Ovary (tissue), 9 donors: ENCODE results near the gene GNAI2. TPM values are rescaled to one million over a fixed set of nuclear protein-coding genes. Genes with fewer than 3 reads are reported as not detected.

Experiments used
- DNase-seq, 5 donors: peaks; one replicate each; pipeline ENCODE4 v3.0.0-alpha.2; 2019 to 2020
- H3K27ac ChIP-seq, 2 donors: fragments of 200-600 bp; one replicate each; pipeline versions ENCODE4 v1.5.1 to v1.8.0; 2019 to 2022
- H3K27me3 ChIP-seq: fragments of 200-600 bp; one replicate; pipeline ENCODE4 v1.8.0; 2022
- H3K36me3 ChIP-seq: fragments of 200-600 bp; sonication (generic); one replicate; pipeline ENCODE4 v1.5.1; 2019
- H3K4me1 ChIP-seq: one replicate; pipeline ENCODE4 v1.8.1; 2013; ENCODE audit warnings: mild to moderate bottlenecking, moderate library complexity; ENCODE audit not compliant: insufficient read depth
- H3K4me3 ChIP-seq: fragments of 200-600 bp; sonication (generic); one replicate; pipeline ENCODE4 v1.5.1; 2017
- H3K9me3 ChIP-seq, 2 donors: fragments of 200-600 bp in 1 of 2; sonication (generic) in 1 of 2; one replicate each; pipeline versions ENCODE4 v1.5.1 to v1.8.1; 2013 to 2019; ENCODE audit warnings: mild to moderate bottlenecking in 1 of 2, moderate library complexity in 1 of 2
- EP300 ChIP-seq: sonication (generic); formaldehyde crosslinking; IDR thresholded peaks from one replicate; pipeline ENCODE4 v1.6.1; 2017; ENCODE audit warnings: antibody characterized with exemption
- POLR2A ChIP-seq: fragments of 450-650 bp; IDR thresholded peaks from one replicate; pipeline ENCODE4 v1.6.1; 2017; ENCODE audit warnings: antibody characterized with exemption, mild to moderate bottlenecking, moderate library complexity
- WGBS, 3 donors: extraction: QIAGEN DNeasy Blood & Tissue Kit in 1 of 3; methylation state at CpG; one replicate each; pipeline versions ENCODE4 v1.1.5 to v1.1.7; 2013 to 2017; 5-methylcytosine and 5-hydroxymethylcytosine counted together
- intact Hi-C, 4 donors: fragments of 100-400 bp; cut with DNase I; formaldehyde crosslinking; loops; one replicate each; pipeline versions ENCODE4 v1.11.0 to v1.15.1; 2022 to 2023
- polyA plus RNA-seq, 2 donors: library from polyadenylated mRNA; stranded (reverse); fragments of 200-250 nt in 1 of 2; fragments of 350-450 nt in 1 of 2; fragmentation: Illumina TruSeq in 1 of 2; extraction: RNeasy Lipid Tissue Mini Kit (QIAGEN cat#74804) in 1 of 2; gene quantifications; one replicate each; pipeline ENCODE4 v1.2.3, GENCODE V29; 2013 to 2014
- total RNA-seq, 7 donors: library from RNA; depleted of rRNA in 2 of 7; stranded (reverse); fragments of >200 nt in 2 of 7; fragmentation: NEBNext Ultra II Directional in 3 of 7; extraction: Animal tissue kit (Norgen Biotek cat#: 25700) in 3 of 7; gene quantifications; one replicate each; pipeline versions ENCODE4 v1.1.0 to v1.2.4, GENCODE V29; 2016 to 2023
- TF ChIP-seq, protein P1 (sequence below), 3 donors: fragments of 450-650 bp in 2 of 3; fragments of 200-600 bp in 1 of 3; IDR thresholded peaks; one replicate each; pipeline versions ENCODE4 v1.5.1 to v1.8.0; 2016 to 2022; ENCODE audit warnings: antibody characterized with exemption in 3 of 3, mild to moderate bottlenecking in 1 of 3
- donor health status: DM: no; HTN: no; CAD: no; lungs with moderate emphysema.
- donor health status: DM: no; HTN: no; CAD: no.
- donor health status: Bipolar disorder and iron deficiency.
- donor health status: DM: yes; HTN: yes; CAD: no.
- donor health status: DM: no; HTN: no; CAD: no.
- donor health status: DM: yes; HTN: yes; CAD: no.

Gene GNAI2
- total and polyA plus RNA-seq, 9 donors, result 72.3 to 309 (median 212) TPM

DNA sequence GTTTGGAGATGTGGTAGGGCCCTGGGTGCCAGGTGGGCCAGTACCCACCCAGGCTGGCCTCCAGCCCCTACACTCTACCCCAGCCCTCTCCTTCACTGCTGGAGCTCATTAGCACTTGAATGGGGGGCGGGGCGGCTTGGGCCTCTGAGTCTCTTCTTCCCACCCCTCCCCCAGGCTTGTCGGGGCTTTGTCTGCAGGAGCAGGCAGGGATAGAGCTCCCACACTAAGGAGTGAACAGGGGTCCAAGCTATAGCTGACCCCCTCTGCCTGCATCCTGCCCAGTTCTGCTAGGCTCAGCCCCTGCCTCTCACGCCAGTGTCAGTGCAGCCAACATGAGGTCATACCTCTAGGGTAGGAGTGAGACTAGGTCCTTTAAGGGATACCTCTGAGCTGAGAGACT, 5.2 kb downstream of the GNAI2 start:
- 70 to 79% (median 72%) methylated on average over 4 of the region's 4 CpGs for WGBS, 3 donors
- TF ChIP-seq, protein P1, sequence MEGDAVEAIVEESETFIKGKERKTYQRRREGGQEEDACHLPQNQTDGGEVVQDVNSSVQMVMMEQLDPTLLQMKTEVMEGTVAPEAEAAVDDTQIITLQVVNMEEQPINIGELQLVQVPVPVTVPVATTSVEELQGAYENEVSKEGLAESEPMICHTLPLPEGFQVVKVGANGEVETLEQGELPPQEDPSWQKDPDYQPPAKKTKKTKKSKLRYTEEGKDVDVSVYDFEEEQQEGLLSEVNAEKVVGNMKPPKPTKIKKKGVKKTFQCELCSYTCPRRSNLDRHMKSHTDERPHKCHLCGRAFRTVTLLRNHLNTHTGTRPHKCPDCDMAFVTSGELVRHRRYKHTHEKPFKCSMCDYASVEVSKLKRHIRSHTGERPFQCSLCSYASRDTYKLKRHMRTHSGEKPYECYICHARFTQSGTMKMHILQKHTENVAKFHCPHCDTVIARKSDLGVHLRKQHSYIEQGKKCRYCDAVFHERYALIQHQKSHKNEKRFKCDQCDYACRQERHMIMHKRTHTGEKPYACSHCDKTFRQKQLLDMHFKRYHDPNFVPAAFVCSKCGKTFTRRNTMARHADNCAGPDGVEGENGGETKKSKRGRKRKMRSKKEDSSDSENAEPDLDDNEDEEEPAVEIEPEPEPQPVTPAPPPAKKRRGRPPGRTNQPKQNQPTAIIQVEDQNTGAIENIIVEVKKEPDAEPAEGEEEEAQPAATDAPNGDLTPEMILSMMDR (IDR thresholded peaks at IDR 0.05), result no peak
- TF ChIP-seq EP300, result no peak
- TF ChIP-seq POLR2A, result no peak
- Histone ChIP-seq H3K36me3 (no peaks in the 10 kb centered on the region), H3K27ac (peak overlapping the region in 1 of 2 donors; percentile 18), H3K9me3 (no peaks in the 10 kb centered on the region), H3K27me3 (no peaks in the 10 kb centered on the region), H3K4me1 (peaks cover 23% of the 10 kb centered on the region), H3K4me3 (no peak overlapping the region)
- intact Hi-C loops, result no loop called here
- no peak for DNase-seq

DNA sequence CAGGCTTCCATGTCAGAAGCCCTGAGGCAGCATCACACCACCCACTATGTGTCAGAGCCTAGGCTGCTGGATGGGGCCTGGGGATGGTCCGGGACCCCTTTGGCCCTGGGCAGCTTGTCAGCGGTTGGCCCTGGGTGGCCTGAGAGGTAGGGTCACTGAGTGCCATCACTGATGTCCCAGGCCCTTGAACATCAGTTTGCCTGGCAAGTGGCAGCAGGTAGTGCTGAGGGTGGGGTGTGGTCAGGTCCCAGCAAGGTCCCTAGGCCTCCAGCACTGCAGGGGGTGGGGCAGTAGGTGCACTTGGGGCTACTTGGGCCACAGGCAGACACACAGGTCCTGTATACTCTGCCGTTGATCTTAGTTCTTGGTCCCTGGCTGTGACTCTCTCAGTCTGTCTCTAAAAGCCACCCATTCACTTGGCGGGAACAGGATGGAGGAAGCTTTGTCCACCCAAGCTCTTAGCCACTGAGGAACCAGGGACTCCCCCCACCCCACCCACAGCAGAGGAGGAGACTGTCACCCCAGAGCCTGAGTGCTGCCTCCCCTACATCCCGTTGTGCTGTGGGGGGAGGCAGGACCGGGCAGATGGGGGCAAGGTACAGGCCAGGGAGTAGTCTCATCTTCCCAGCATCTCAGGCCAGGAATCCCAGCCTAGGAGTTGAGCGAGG, 5.8 kb downstream of the GNAI2 start:
- no peak overlapping the region for H3K4me3 ChIP-seq
- H3K27ac ChIP-seq, result peak overlapping the region; percentile 18 to 52
- intact Hi-C loops, result no loop called here
- H3K36me3 ChIP-seq, result no peaks in the 10 kb centered on the region
- H3K4me1 ChIP-seq, result peaks cover 26% of the 10 kb centered on the region
- H3K27me3 ChIP-seq, result no peaks in the 10 kb centered on the region
- no peaks in the 10 kb centered on the region for H3K9me3 ChIP-seq
- 57 to 75% (median 67%) methylated on average over 7 of the region's 7 CpGs for WGBS, 3 donors
- no peak for DNase-seq
- TF ChIP-seq POLR2A, result no peak
- TF ChIP-seq, protein P1 (IDR thresholded peaks at IDR 0.05), result no peak
- no peak for TF ChIP-seq EP300

DNA sequence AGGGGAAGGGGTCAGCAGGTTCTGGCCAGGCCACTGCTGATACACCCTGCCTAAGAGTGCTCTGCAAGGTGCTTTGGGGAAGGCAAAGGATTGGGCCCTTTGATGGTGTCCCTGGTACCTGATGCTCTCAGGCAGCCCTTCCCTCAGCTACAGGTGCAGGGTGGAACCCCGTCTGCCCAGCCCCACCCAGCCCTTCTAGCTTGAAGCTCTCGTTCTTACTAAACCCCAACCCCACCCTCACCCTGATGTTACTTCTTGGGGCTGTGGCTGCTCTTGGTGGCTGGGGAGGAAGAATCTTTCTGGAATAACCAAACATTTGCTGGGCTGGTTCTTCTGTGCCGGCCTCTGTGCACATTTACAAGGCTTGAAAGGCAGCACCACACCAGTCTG, 6.4 kb downstream of the GNAI2 start:
- intact Hi-C loops, result no loop called here
- H3K4me1 ChIP-seq, result peaks cover 24% of the 10 kb centered on the region
- WGBS, 3 donors, result 65 to 71% (median 69%) methylated on average over 3 of the region's 3 CpGs
- H3K27me3 ChIP-seq, result no peaks in the 10 kb centered on the region
- H3K36me3 ChIP-seq, result no peaks in the 10 kb centered on the region
- H3K27ac ChIP-seq, result peak overlapping the region in 1 of 2 donors; percentile 52
- TF ChIP-seq, protein P1 (IDR thresholded peaks at IDR 0.05), result no peak
- TF ChIP-seq POLR2A, result no peak
- TF ChIP-seq EP300, result no peak
- no peak for DNase-seq
- H3K9me3 ChIP-seq, result no peaks in the 10 kb centered on the region
- no peak overlapping the region for H3K4me3 ChIP-seq

DNA sequence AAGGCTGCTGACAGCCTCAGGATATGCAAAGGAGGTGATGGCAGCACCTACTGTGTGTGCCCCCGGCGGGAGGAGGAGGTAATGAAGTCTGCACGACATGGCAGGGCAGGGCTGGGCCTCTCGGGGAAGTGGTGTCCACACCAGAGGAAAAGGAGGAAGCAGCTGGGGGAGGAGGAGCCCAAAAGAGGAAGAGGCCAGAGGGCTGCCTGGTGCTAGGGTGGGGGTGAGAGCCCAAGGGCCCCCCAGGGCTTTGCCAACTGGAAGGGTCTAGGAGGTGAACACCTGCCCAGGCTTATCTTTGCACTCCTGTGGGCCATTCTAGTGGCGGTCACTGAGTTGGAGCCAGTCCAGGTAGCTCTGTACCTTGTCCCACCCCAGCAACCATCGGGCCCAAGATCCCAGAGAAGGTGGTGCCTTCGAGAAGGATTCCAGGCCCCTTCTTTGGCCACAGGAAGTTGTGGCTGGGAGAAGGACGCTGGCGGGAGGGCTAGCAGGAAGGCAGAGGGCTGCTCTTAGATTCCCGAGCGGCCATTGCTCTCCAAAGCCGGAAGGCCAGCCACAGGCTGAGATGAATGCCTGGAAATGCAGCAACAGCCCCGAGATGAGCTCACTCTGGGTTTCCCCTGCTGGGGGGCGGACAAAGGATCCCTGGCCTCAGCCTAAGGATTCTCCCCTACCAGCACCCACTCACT, 7.0 kb downstream of the GNAI2 start:
- TF ChIP-seq, protein P1 (IDR thresholded peaks at IDR 0.05), result no peak
- TF ChIP-seq POLR2A, result no peak
- TF ChIP-seq EP300, result no peak
- Histone ChIP-seq H3K27me3 (no peaks in the 10 kb centered on the region), H3K4me1 (peaks cover 23% of the 10 kb centered on the region), H3K36me3 (no peaks in the 10 kb centered on the region), H3K9me3 (no peaks in the 10 kb centered on the region), H3K27ac (peak overlapping the region; percentile 28 to 52), H3K4me3 (no peak overlapping the region)
- intact Hi-C loops, result no loop called here
- 33 to 37% (median 37%) methylated on average over 14 of the region's 14 CpGs for WGBS, 3 donors
- DNase-seq, result peak in 1 of 5 donors; percentile 53
